Effector memory CD8-positive, alpha-beta T cell (primary cell): ENCODE results near the gene ZNF165.
"Not testable (repeated sequence)": the region's sequence is repeated elsewhere in the genome, so short reads cannot be mapped to it uniquely, and the experiment has no call there.

ENCODE experiments used
- ATAC-seq: fragments of 150-1000 bp; cut with Tn5 transposase; replicated peaks from 2 replicates; pipeline ENCODE4 v1.10.0; 2021; ENCODE audit warnings: mild to moderate bottlenecking, moderate library complexity
- DNase-seq, 3 experiments: peaks; one replicate each; pipeline ENCODE4 v3.0.0; 2021
- H3K27ac Mint-ChIP-seq, 2 donors: one replicate each; pipeline ENCODE4 v1.8.0; 2022; ENCODE audit warnings: mild to moderate bottlenecking in 2 of 2, mixed read lengths in 2 of 2, moderate library complexity in 2 of 2
- H3K27me3 Mint-ChIP-seq, 2 donors: one replicate each; pipeline ENCODE4 v1.8.0; 2022; ENCODE audit warnings: mixed read lengths in 2 of 2
- H3K36me3 Mint-ChIP-seq: one replicate; pipeline ENCODE4 v1.8.0; 2022; ENCODE audit warnings: mild to moderate bottlenecking, moderate library complexity, mixed read lengths; ENCODE audit not compliant: insufficient read depth
- H3K4me1 Mint-ChIP-seq, 2 donors: one replicate each; pipeline ENCODE4 v1.8.0; 2022; ENCODE audit warnings: low read depth in 2 of 2, mixed read lengths in 2 of 2
- H3K4me3 Mint-ChIP-seq, 2 donors: one replicate each; pipeline ENCODE4 v1.8.0; 2022; ENCODE audit warnings: mild to moderate bottlenecking in 2 of 2, mixed read lengths in 2 of 2, moderate library complexity in 2 of 2
- H3K9me3 Mint-ChIP-seq, 2 donors: one replicate each; pipeline ENCODE4 v1.8.0; 2022; ENCODE audit warnings: mixed read lengths in 2 of 2
- total RNA-seq, 9 experiments: gene quantifications; one replicate each; lab custom pipeline; 2026; lab: John Stamatoyannopoulos, UW

The ZNF165 gene
- 3.3 to 16.6 (median 10.6) reads per million in 9 experiments for total RNA-seq

DNA sequence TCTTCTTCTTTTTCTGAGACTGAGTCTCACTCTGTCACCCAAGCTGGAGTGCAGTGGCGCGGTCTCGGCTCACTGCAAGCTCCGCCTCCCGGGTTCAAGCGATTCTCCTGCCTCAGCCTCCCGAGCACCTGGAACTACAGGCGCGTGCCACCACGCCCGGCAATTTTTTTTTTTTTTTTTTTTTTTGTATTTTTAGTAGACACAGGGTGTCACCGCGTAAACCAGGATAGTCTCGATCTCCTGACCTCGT, at the start of gene ZNF165:
Gene ZNF165, plus strand, starts transcription at position 188 of the 250 bp plus-strand sequence. CDS start 4,913 bp downstream, outside the sequence.
- peak; percentile 17 for ATAC-seq
- not testable (repeated sequence) for H3K9me3 Mint-ChIP-seq

DNA sequence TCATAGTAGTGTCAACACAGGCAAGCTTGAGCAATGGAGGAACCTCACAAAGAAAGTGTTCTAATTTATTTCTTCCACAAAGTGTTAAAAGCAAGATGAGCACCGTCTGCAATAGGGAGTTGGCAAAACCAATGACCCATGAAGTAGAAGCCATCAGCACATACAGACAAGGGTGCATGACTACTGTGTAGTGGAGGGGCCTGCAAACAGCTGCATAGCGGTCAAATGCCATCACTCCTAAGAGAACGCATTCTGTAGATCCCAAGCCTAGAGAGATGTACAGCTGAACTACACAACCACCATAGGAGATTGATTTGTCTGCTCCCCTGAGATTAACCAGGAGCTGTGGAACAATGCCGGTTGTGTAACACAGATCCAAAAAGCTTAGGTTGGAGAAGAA, 26.8 kb upstream of the ZNF165 start:
- Mint-ChIP-seq H3K27me3 (peaks cover 42 to 45% of the 10 kb centered on the region in 2 donors), H3K9me3 (no peaks in the 10 kb centered on the region), H3K36me3 (no peaks in the 10 kb centered on the region), H3K27ac (no peak overlapping the region), H3K4me1 (no peaks in the 10 kb centered on the region), H3K4me3 (no peak overlapping the region)
- ATAC-seq (no peak), DNase-seq (no peak)

More for the DNA sequence above, at the start of gene ZNF165:
- H3K4me1 Mint-ChIP-seq: peaks cover 15 to 25% of the 10 kb centered on the region in 2 donors
- peak within 1 kb of the TSS; percentile 96 to 99 for H3K27ac Mint-ChIP-seq
- H3K27me3 Mint-ChIP-seq: not testable (repeated sequence)
- peak in 1 of 3 experiments; percentile 20 for DNase-seq
- H3K36me3 Mint-ChIP-seq: peaks cover 26% of the 10 kb centered on the region
- peak within 1 kb of the TSS; percentile 94 for H3K4me3 Mint-ChIP-seq

DNA sequence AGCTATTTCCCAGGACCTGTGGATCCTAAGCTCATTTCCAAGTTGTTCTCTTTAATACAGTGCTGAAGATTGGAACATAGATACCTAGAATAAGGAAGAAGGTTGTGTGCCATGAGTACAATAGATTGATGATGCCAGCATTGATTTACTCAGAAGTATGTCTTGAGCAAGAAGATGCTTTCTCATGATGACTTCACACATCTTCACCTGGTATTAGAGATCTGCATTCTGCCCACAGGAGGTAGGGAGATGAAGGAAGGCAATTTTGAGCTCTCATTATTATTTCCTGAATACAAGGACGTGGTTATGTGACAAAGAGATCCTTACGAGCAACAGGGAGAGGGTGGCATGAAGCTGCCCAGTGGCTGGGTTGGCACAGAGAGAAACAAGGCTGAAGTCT, 20.0 kb upstream of the ZNF165 start:
- H3K9me3 Mint-ChIP-seq: no peaks in the 10 kb centered on the region
- no peak overlapping the region for H3K27ac Mint-ChIP-seq
- ATAC-seq (no peak), DNase-seq (no peak)
- no peaks in the 10 kb centered on the region for H3K36me3 Mint-ChIP-seq
- H3K4me3 Mint-ChIP-seq: no peak overlapping the region
- H3K4me1 Mint-ChIP-seq: no peaks in the 10 kb centered on the region
- H3K27me3 Mint-ChIP-seq: peaks cover 38 to 41% of the 10 kb centered on the region in 2 donors

DNA sequence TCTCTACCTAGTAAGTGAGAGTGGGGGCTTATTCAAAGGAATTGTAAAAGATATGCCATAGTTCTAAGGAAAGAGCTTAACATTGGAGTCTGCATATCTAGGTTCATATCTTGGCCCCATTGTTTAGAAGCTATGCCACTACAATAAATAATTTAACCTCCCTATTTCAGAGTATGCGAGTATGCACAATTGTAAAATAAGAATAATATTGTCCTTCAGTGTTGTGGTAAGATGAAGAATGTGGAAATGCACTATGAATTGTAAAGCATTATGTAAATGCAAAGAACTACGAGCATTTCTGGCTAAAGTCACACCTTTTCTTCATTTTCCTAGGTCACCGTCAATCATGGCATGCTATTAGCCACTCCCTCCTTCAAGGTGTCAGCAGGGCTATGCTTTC, 16.1 kb upstream of the ZNF165 start:
- Mint-ChIP-seq H3K4me1 (no peaks in the 10 kb centered on the region), H3K36me3 (no peaks in the 10 kb centered on the region), H3K27ac (no peak overlapping the region), H3K9me3 (no peaks in the 10 kb centered on the region), H3K4me3 (no peak overlapping the region), H3K27me3 (peaks cover 62 to 68% of the 10 kb centered on the region in 2 donors)
- DNase-seq: no peak
- ATAC-seq: no peak

DNA sequence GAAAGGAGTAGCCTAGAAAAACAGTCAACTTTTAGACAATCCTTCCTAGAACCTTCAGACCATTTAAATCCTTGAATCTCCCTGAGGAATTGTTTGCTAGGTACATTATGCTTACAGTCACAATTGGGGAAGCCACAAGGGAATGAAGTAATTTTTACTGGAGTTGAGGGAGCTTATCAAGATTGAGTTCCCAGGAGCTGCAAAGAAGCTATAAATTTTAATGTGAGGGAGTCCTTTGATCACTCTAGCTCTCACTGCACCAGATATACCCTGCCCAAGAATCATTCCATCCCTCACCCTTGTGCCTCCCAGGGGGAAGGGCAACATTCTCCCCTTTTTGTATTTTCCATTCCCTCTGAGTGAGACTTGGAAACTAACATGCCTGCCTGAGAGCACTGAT, 12.3 kb upstream of the ZNF165 start:
- Mint-ChIP-seq H3K4me1 (no peaks in the 10 kb centered on the region), H3K27me3 (peaks cover 53 to 63% of the 10 kb centered on the region in 2 donors), H3K27ac (no peak overlapping the region), H3K4me3 (no peak overlapping the region), H3K36me3 (no peaks in the 10 kb centered on the region), H3K9me3 (no peaks in the 10 kb centered on the region)
- DNase-seq (no peak), ATAC-seq (no peak)

DNA sequence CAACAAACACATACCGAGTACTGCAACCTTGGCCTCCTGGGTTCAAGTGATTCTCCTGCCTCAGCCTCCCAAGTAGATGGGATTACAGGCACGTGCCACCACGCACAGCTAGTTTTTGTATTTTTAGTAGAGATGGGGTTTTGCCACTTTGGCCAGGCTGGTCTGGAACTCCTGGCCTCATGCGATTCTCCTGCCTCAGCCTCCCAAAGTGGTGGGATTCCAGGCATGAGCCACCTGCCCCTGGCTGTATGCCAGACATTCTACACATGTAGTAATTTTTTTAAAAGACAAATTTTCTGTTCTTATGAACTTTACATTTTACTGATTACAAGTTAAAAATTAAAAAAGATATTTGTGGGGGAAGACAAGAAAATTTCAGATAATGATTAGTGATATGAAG, 9.4 kb upstream of the ZNF165 start:
- H3K27ac Mint-ChIP-seq, H3K36me3 Mint-ChIP-seq, H3K4me1 Mint-ChIP-seq, DNase-seq, H3K4me3 Mint-ChIP-seq, ATAC-seq, H3K9me3 Mint-ChIP-seq: not testable (repeated sequence)
- H3K27me3 Mint-ChIP-seq: peaks cover 37 to 51% of the 10 kb centered on the region in 2 donors

DNA sequence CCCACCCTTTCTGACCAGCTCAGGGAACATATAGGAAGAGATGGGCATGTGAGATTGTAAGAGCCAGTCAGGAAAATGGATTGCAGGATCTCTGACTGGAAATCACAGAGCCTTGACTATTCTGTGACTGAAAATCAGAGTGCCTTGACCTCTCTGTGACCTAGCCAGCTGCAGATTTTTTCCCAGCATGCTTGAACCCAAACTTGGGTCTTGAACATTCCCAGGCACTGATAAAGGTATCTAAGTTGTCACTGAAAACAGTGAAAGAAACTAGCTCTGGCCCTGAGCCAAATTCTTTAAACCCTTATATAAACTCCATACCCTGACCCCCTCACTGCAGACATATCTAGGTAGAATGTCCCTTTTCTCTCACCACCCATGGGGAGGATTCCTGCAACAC, 2.3 kb upstream of the ZNF165 start:
- DNase-seq (no peak), ATAC-seq (no peak)
- H3K4me1 Mint-ChIP-seq: peaks cover 15 to 25% of the 10 kb centered on the region in 2 donors
- H3K27me3 Mint-ChIP-seq: peaks cover 0 to 6% of the 10 kb centered on the region in 2 donors
- H3K27ac Mint-ChIP-seq: no peak overlapping the region
- no peak overlapping the region for H3K4me3 Mint-ChIP-seq
- no peaks in the 10 kb centered on the region for H3K9me3 Mint-ChIP-seq
- H3K36me3 Mint-ChIP-seq: peaks cover 26% of the 10 kb centered on the region

DNA sequence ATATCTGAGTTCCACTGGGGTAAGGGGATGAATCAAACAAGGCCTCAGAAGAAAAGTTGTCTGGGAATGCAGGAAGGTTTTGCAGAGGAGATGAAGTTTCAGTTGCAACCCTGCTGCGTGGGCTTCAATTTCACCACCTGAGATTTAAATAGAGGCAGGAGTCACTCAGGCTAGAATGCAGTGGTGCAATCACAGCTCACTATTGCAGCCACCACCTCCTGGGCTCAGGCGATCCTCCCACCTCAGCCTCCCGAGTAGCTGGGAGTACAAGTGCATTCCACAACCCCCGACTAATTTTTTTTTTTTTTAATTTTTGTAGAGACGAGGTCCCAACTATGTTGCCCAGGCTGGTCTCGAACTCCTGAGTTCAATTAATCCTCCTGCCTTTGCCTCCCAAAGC, 1.5 kb upstream of the ZNF165 start:
- peak overlapping the region in 1 of 2 donors; percentile 94 for H3K4me3 Mint-ChIP-seq
- DNase-seq: no peak
- no peak for ATAC-seq
- peaks cover 0 to 1% of the 10 kb centered on the region in 2 donors for H3K27me3 Mint-ChIP-seq
- H3K4me1 Mint-ChIP-seq: peaks cover 15 to 25% of the 10 kb centered on the region in 2 donors
- peaks cover 26% of the 10 kb centered on the region for H3K36me3 Mint-ChIP-seq
- H3K9me3 Mint-ChIP-seq: no peaks in the 10 kb centered on the region
- H3K27ac Mint-ChIP-seq: peak overlapping the region in 1 of 2 donors; percentile 96

DNA sequence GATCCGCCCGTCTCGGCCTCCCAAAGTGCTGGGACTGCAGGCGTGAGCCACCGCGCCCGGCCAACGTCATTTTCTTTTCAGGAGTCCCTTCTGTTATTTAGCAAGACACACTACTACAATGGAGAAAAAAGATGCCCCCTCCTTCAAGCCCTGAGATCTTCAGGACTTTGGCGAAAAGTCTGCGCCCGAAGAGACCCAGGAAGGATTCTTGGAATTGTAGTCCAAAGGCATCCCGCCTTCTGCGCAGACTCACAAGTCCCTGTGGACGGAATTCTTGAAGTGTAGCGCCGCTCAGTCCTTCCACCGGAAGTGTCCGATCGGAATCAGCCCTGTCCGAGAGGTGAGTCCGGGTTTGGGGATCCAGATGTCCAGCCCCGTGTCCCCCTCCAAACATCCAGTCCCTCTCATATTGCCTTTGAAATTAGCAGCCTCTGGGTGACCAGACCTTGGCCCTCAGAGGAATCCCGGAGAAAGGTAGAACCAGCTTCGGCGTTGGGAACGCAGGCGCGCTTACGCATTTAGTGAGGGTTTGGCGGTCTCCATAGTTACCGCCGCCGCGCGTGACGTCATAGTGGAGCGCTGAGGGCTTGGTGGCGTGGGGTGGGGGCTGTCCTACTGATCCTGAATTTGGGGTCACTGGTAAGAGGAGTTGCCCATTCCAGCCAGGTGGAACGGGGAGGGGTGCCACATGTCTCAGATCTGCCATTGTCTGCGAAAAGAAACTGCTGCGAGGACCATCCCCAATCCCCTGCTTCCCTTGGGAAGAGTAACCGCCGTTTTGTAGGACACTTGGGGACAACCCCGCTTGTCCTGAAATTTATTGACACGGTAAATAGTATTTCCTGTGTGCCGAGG, 490 bp downstream of the ZNF165 start:
- H3K27me3 Mint-ChIP-seq: no peaks in the 10 kb centered on the region
- ATAC-seq (peak; percentile 79), DNase-seq (peak; percentile 90 to 95 (median 91))
- peaks cover 26% of the 10 kb centered on the region for H3K36me3 Mint-ChIP-seq
- peaks cover 15 to 25% of the 10 kb centered on the region in 2 donors for H3K4me1 Mint-ChIP-seq
- peak overlapping the region; percentile 96 to 99 for H3K27ac Mint-ChIP-seq
- H3K4me3 Mint-ChIP-seq: peak overlapping the region; percentile 94
- no peaks in the 10 kb centered on the region for H3K9me3 Mint-ChIP-seq

DNA sequence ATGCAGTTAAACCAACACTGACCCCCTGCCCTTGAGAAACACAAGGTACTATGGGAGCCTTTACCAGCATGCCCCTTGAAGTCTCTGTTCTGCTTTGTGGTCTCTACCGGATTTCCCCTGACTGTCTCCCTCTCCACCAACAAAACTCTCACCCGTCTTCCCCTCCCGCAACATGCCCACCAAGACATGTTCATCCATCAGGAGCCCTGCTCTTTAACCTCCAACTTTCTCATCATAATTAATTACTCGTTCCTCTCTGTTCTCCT, 1.1 kb downstream of the ZNF165 start:
- no peaks in the 10 kb centered on the region for H3K9me3 Mint-ChIP-seq
- peak overlapping the region; percentile 94 for H3K4me3 Mint-ChIP-seq
- ATAC-seq (peak; percentile 67), DNase-seq (peak in 1 of 3 experiments; percentile 45)
- H3K27me3 Mint-ChIP-seq: no peaks in the 10 kb centered on the region
- H3K27ac Mint-ChIP-seq: peak overlapping the region; percentile 96 to 99
- peaks cover 26% of the 10 kb centered on the region for H3K36me3 Mint-ChIP-seq
- peaks cover 15 to 25% of the 10 kb centered on the region in 2 donors for H3K4me1 Mint-ChIP-seq

DNA sequence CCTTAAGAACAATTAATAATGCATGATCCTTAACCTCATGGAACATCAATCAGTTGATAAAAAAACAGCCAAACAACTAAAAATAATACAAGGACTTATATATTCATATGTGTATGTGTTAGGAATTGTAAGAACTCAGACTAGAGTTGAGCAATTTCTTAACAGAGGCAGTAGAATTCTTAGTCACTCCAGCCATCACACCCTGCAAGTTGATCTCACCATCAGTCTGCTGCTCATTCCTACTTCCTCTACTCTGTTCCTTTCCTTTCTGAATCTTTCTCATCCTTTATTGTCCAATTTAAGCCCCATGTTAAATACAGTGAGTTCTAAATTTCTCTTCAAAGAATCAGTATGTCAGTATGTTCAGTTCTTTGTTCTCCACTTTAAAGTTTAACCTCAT, 2.6 kb downstream of the ZNF165 start:
- no peaks in the 10 kb centered on the region for H3K9me3 Mint-ChIP-seq
- peaks cover 26% of the 10 kb centered on the region for H3K36me3 Mint-ChIP-seq
- no peaks in the 10 kb centered on the region for H3K27me3 Mint-ChIP-seq
- no peak for DNase-seq
- peaks cover 15 to 25% of the 10 kb centered on the region in 2 donors for H3K4me1 Mint-ChIP-seq
- no peak for ATAC-seq
- peak overlapping the region in 1 of 2 donors; percentile 96 for H3K27ac Mint-ChIP-seq
- no peak overlapping the region for H3K4me3 Mint-ChIP-seq

DNA sequence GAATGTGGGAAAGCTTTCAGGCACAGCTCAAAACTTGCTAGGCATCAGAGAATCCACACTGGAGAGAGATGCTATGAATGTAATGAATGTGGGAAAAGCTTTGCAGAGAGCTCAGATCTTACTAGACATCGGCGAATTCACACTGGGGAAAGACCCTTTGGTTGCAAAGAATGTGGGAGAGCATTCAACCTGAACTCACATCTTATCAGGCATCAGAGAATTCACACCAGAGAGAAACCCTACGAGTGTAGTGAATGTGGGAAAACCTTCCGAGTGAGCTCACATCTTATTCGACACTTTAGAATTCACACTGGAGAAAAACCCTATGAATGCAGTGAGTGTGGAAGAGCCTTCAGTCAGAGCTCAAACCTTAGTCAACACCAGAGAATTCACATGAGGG, 8.7 kb downstream of the ZNF165 start:
- DNase-seq (no peak), ATAC-seq (no peak)
- peaks cover 0 to 6% of the 10 kb centered on the region in 2 donors for H3K9me3 Mint-ChIP-seq
- H3K27ac Mint-ChIP-seq: no peak overlapping the region
- H3K36me3 Mint-ChIP-seq: no peaks in the 10 kb centered on the region
- no peaks in the 10 kb centered on the region for H3K4me1 Mint-ChIP-seq
- H3K4me3 Mint-ChIP-seq: no peak overlapping the region
- peaks cover 0 to 13% of the 10 kb centered on the region in 2 donors for H3K27me3 Mint-ChIP-seq

DNA sequence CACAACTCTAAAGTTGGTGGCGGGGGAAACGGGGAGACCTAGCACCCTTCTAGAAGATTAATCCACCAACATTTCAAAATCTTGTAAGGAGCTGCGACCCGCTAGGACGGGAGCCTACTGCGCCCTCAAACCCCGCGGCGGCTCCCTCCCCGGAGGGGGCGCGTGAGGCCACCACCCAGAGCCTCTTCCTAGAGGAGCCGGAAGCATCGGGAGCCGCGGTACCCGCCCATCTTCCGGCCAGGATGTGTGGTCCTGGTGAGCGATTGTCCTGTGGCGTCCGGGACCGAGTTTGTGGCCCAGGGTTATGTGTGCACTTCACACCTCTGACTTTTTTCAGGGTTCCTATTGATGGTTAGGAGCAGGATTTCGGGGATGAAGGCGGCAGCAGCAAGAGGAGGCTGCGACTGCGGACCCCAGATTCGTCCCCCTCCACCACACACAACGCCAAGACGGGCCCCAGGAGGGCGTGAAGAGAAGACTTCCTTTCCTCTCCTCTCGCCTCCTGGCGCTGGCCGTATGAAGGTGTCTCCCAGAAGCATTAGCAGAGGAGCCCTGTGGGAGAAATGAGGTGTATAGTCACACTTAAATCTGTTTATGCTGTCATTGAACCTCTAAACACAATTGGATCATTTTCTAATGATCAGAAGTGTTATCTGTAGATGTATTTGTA, 10.7 kb downstream of the ZNF165 start:
- Mint-ChIP-seq H3K9me3 (peaks cover 0 to 6% of the 10 kb centered on the region in 2 donors), H3K4me1 (no peaks in the 10 kb centered on the region), H3K27ac (no peak overlapping the region), H3K36me3 (no peaks in the 10 kb centered on the region), H3K27me3 (peaks cover 0 to 21% of the 10 kb centered on the region in 2 donors), H3K4me3 (no peak overlapping the region)
- DNase-seq (no peak), ATAC-seq (no peak)

DNA sequence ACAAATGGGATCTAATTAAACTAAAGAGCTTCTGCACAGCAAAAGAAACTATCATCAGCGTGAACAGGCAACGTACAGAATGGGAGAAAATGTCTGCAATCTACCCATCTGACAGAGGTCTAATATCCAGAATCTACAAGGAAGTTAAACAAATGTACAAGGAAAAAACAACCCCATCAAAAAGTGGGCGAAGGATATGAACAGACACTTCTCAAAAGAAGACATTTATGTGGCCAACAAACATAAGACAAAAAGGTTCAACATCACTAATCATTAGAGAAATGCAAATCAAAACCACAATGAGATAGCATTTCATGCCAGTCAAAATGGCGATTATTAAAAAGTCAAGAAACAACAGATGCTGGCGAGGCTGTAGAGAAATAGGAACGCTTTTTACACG, 21.9 kb downstream of the ZNF165 start:
- DNase-seq, H3K27ac Mint-ChIP-seq, H3K4me3 Mint-ChIP-seq, ATAC-seq, H3K9me3 Mint-ChIP-seq: not testable (repeated sequence)
- H3K27me3 Mint-ChIP-seq: peaks cover 26% of the 10 kb centered on the region in 2 donors
- H3K36me3 Mint-ChIP-seq: peaks cover 11% of the 10 kb centered on the region
- H3K4me1 Mint-ChIP-seq: peaks cover 11 to 12% of the 10 kb centered on the region in 2 donors
